ENCODE data around the gene GSX2. TPM values are rescaled to one million over a fixed set of nuclear protein-coding genes. Genes with fewer than 3 reads are reported as not detected.

The GSX2 gene
- total and polyA plus RNA-seq, 2 of the 13 experiments (the other 11 are each of a cell fraction or from before 2014, with no cell fraction given): not detected

DNA sequence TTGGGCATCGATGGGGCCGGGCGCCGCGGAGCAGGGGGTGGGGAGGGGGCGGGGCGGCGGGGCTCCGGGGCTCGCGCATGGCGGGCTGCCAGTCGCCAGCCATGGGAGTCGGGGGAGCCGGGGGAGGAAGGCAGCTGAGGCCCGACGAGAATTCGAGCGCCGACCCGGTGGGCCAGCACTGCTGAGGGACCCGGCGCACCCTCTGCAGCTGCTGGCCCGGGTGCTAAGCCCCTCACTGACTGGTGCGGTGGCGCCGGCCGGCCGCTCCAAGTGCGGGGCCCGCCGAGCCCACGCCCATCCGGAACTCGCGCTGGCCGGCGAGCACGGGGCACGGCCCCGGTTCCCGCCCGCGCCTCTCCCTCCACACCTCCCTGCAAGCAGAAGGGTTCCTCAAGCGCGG, 49.4 kb downstream of the GSX2 start:
- no peak overlapping the region for H3K4me2 ChIP-seq (ENCODE audit: low read depth, low read length)
- POLR2A ChIA-PET: no interaction called here
- no peak overlapping the region for H3K4me3 ChIP-seq (replicated peaks in 1 of 3; ENCODE audit: insufficient read depth in 1 of 3, low read depth in 2 of 3, low read length in 3 of 3)
- CTCF ChIA-PET (ENCODE audit: low intra/inter-chr PET ratio, low total read pairs): no interaction called here
- ATAC-seq (no peak), FAIRE-seq (no peak), DNase-seq (ENCODE audit: low spot score) (no peak)
- no peak overlapping the region for H3K27ac ChIP-seq (ENCODE audit: extremely low read length, insufficient read depth, low read length)
- H4K20me1 ChIP-seq (ENCODE audit: insufficient read depth, low read length): no peaks in the 10 kb centered on the region
- intact Hi-C loops (cut with micrococcal nuclease; ENCODE audit: unreplicated experiment): no loop called here
- WGBS (ENCODE audit: low lambda C conversion rate): 90% methylated on average over 41 of the region's 46 CpGs
- no peaks in the 10 kb centered on the region for H3K9me3 ChIP-seq (ENCODE audit: low read length)
- in situ Hi-C loops (cut with HindIII; ENCODE audit: extremely low pct_ligation_motif_present, low pct_unique_long_range_greater_than_20kb): no loop called here
- H3K9ac ChIP-seq (ENCODE audit: insufficient read depth, low read depth, low read length): no peak overlapping the region
- H3K4me1 ChIP-seq (ENCODE audit: insufficient read depth, low read length): peaks cover 12% of the 10 kb centered on the region
- H3K27me3 ChIP-seq (ENCODE audit: control insufficient read depth in 1 of 2, insufficient read depth in 2 of 2, low read length in 2 of 2): no peaks in the 10 kb centered on the region
- BruUV-seq (replicated peaks): no TSS peak
- no peaks in the 10 kb centered on the region for H3K36me3 ChIP-seq (replicated peaks in 1 of 2; ENCODE audit: control insufficient read depth in 1 of 2, insufficient read depth in 2 of 2, low read length in 2 of 2)
- H2AFZ ChIP-seq (ENCODE audit: low read length): no peak overlapping the region
- no peaks in the 10 kb centered on the region for H3K79me2 ChIP-seq (ENCODE audit: insufficient read depth, low read length)
- TF ChIP-seq ARNTL (CRISPR knock-in tag; IDR thresholded peaks at IDR 0.05): no peak
- TF ChIP-seq, protein P1, sequence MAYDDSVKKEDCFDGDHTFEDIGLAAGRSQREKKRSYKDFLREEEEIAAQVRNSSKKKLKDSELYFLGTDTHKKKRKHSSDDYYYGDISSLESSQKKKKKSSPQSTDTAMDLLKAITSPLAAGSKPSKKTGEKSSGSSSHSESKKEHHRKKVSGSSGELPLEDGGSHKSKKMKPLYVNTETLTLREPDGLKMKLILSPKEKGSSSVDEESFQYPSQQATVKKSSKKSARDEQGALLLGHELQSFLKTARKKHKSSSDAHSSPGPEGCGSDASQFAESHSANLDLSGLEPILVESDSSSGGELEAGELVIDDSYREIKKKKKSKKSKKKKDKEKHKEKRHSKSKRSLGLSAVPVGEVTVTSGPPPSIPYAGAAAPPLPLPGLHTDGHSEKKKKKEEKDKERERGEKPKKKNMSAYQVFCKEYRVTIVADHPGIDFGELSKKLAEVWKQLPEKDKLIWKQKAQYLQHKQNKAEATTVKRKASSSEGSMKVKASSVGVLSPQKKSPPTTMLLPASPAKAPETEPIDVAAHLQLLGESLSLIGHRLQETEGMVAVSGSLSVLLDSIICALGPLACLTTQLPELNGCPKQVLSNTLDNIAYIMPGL (CRISPR knock-in tag; IDR thresholded peaks at IDR 0.05; ENCODE audit: borderline replicate concordance in 1 of 2, low read depth in 1 of 2): no peak
- TF ChIP-seq DPF2 (CRISPR knock-in tag; IDR thresholded peaks at IDR 0.05; ENCODE audit: borderline replicate concordance, low read depth): no peak
- TF ChIP-seq TGIF2 (CRISPR knock-in tag; IDR thresholded peaks at IDR 0.05): no peak
- TF ChIP-seq HNF4G (IDR thresholded peaks at IDR 0.05; ENCODE audit: borderline replicate concordance, low read depth, low read length): no peak
- TF ChIP-seq HNF4G (CRISPR knock-in tag; IDR thresholded peaks at IDR 0.05; ENCODE audit: borderline replicate concordance, low read depth): no peak
- no peak for TF ChIP-seq BHLHE40 (IDR thresholded peaks at IDR 0.05; ENCODE audit: low read length)
- TF ChIP-seq ZNF570 (CRISPR knock-in tag; IDR thresholded peaks at IDR 0.05; ENCODE audit: borderline replicate concordance): no peak
- no peak for TF ChIP-seq ZNF44 (CRISPR knock-in tag; IDR thresholded peaks at IDR 0.05)
- no peak for TF ChIP-seq CCAR2 (optimal IDR thresholded peaks at IDR 0.05; ENCODE audit: low read depth, low read length)
- no peak for TF ChIP-seq NFYC (CRISPR knock-in tag; IDR thresholded peaks at IDR 0.05)
- TF ChIP-seq MZF1 (CRISPR knock-in tag; IDR thresholded peaks at IDR 0.05; ENCODE audit: borderline replicate concordance): no peak
- TF ChIP-seq, protein P2, sequence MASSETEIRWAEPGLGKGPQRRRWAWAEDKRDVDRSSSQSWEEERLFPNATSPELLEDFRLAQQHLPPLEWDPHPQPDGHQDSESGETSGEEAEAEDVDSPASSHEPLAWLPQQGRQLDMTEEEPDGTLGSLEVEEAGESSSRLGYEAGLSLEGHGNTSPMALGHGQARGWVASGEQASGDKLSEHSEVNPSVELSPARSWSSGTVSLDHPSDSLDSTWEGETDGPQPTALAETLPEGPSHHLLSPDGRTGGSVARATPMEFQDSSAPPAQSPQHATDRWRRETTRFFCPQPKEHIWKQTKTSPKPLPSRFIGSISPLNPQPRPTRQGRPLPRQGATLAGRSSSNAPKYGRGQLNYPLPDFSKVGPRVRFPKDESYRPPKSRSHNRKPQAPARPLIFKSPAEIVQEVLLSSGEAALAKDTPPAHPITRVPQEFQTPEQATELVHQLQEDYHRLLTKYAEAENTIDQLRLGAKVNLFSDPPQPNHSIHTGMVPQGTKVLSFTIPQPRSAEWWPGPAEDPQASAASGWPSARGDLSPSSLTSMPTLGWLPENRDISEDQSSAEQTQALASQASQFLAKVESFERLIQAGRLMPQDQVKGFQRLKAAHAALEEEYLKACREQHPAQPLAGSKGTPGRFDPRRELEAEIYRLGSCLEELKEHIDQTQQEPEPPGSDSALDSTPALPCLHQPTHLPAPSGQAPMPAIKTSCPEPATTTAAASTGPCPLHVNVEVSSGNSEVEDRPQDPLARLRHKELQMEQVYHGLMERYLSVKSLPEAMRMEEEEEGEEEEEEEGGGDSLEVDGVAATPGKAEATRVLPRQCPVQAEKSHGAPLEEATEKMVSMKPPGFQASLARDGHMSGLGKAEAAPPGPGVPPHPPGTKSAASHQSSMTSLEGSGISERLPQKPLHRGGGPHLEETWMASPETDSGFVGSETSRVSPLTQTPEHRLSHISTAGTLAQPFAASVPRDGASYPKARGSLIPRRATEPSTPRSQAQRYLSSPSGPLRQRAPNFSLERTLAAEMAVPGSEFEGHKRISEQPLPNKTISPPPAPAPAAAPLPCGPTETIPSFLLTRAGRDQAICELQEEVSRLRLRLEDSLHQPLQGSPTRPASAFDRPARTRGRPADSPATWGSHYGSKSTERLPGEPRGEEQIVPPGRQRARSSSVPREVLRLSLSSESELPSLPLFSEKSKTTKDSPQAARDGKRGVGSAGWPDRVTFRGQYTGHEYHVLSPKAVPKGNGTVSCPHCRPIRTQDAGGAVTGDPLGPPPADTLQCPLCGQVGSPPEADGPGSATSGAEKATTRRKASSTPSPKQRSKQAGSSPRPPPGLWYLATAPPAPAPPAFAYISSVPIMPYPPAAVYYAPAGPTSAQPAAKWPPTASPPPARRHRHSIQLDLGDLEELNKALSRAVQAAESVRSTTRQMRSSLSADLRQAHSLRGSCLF (CRISPR knock-in tag; IDR thresholded peaks at IDR 0.05; ENCODE audit: borderline replicate concordance): no peak
- TF ChIP-seq, protein P3, sequence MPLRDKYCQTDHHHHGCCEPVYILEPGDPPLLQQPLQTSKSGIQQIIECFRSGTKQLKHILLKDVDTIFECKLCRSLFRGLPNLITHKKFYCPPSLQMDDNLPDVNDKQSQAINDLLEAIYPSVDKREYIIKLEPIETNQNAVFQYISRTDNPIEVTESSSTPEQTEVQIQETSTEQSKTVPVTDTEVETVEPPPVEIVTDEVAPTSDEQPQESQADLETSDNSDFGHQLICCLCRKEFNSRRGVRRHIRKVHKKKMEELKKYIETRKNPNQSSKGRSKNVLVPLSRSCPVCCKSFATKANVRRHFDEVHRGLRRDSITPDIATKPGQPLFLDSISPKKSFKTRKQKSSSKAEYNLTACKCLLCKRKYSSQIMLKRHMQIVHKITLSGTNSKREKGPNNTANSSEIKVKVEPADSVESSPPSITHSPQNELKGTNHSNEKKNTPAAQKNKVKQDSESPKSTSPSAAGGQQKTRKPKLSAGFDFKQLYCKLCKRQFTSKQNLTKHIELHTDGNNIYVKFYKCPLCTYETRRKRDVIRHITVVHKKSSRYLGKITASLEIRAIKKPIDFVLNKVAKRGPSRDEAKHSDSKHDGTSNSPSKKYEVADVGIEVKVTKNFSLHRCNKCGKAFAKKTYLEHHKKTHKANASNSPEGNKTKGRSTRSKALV (CRISPR knock-in tag; IDR thresholded peaks at IDR 0.05): no peak
- no peak for TF ChIP-seq HDAC1 (CRISPR knock-in tag; IDR thresholded peaks at IDR 0.05)
- no peak for TF ChIP-seq JDP2 (CRISPR knock-in tag; IDR thresholded peaks at IDR 0.05; ENCODE audit: borderline replicate concordance)
- no peak for TF ChIP-seq RBM22 (optimal IDR thresholded peaks at IDR 0.05; ENCODE audit: low read length)
- TF ChIP-seq NFE2L1 (CRISPR knock-in tag; IDR thresholded peaks at IDR 0.05; ENCODE audit: borderline replicate concordance): no peak

Measured in HepG2 (cell line).